Sciatic nerve (tissue), 2 donors: ENCODE measurements around the gene LRRC56. TPM values are rescaled to one million over a fixed set of nuclear protein-coding genes. Genes with fewer than 3 reads are reported as not detected.

Experiments
- ATAC-seq: fragments of 200-7000 bp; cut with Tn5 transposase; one replicate; pipeline ENCODE4 v1.9.1; 2020; ENCODE audit warnings: mild to moderate bottlenecking, moderate library complexity
- DNase-seq: peaks from one replicate; pipeline ENCODE4 v3.0.0-alpha.2; 2020; ENCODE audit warnings: low spot score
- intact Hi-C: fragments of 100-400 bp; cut with DNase I; formaldehyde crosslinking; loops from one replicate; pipeline ENCODE4 v1.14.2; 2022
- total RNA-seq: library from RNA; stranded (reverse); fragmentation: NEBNext Ultra II Directional; extraction: Animal tissue kit (Norgen Biotek cat#: 25700); gene quantifications from one replicate; pipeline ENCODE4 v1.2.1, GENCODE V29; 2021
- donor health status: DM: no; HTN: no; CAD: no.
- donor health status: DM: no; HTN: no; CAD: no.

LRRC56 gene
- total RNA-seq, 1 donor from 2014 or later = 1.4 TPM

DNA sequence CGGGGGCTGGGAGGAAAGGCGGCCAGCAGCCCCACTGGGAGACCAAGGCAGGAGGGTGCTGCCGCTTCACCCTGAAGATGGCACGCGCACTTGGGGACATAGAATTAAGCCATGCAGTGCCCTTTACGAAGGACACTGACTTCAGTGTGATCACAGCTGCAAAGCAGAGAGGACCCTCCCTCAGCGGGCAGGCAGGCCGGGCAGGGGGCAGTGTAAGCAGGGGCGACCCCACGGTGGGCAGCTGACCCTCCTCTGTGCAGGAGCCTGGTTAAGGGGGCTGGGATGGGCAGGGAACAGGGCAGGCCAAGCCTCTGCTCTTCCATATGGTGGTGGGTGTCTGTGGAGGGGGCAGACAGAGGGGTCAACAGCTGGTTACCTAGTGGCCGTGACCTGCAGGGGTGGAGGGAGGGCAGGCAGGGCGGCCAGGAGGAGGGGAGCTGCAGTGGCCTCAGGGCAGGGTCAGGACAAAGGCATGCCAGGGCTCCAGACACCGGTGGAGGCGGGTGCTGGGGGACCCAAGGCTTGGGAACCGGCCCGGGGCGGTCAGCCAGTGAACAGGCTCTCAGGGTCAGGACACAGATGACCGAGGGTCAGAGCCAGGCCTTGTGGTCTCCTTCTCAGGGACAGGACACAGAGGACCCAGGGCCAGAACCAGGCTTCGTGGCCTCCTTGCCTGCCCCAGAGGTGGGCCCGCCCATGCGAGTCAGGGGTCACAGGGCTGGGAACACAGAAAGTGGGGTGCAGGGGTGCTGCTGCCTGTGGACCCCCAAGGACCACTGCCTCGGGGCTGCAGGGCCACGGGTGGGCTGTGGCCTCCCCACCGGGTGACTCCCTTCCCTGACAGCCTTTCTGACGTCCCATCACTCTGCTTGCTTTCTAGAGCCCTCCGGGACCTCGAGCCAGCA, 16.0 kb downstream of the LRRC56 start:
- DNase-seq (no peak), ATAC-seq (no peak)
- intact Hi-C loops = no loop called here

DNA sequence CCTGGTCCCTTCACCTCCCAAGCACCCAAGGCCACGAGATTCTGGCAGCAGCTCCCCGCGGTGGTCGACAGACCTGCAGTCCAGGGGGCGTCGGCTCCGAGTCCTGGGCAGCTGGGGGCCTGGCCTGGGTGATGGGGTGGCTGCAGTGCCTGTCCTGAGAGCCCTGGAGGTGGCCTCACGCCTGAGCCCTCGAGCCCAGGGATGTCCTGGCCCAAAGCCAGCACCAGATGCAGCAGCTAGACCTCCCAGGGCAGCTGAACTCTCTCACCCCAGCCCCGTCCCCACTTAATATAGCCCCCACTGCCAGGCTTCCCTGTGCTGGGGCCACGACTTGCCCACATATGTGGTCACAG, 16.6 kb downstream of the LRRC56 start:
- no peak for ATAC-seq
- no peak for DNase-seq
- intact Hi-C loops = no loop called here

DNA sequence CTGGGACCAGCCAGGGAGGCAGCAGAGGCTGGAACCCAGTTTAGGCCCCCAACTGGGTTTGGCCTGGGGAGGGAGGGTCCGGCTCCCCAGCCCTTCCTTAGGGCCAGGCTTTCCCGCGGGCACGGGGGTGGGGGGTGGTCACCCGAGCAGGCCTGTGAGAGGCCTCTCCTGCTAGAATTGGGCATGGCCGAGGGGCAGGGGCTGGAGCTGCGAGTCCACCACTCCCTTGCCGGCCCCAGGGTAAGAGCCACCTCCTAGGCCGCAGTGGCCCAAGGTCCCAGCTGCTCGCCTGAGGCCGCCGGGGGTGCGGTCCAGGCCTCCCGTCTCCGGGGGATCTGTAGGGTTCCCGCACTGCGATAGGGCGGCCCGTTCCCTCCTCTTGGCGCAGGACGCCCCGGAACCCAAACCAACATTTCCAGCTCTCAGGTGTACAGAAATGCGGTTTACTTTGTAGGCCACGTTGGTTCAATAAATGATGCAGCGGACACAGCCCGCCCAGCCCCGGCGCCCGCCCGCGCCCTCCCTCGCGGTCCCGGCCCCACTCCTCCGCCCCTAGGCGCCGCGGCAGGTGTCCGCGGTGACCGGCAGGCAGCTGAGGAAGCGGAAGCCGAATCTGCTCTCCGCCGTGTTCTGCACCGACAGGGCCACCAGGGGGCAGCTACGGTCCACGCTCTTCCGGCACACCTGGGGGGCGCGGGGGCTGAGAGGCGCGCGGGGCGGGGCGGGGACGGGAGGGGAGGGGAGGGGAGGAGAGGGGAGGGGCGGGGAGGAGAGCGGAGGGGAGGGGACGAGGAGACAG, 17.3 kb downstream of the LRRC56 start:
- ATAC-seq (no peak), DNase-seq (no peak)
- intact Hi-C loops = no loop called here

DNA sequence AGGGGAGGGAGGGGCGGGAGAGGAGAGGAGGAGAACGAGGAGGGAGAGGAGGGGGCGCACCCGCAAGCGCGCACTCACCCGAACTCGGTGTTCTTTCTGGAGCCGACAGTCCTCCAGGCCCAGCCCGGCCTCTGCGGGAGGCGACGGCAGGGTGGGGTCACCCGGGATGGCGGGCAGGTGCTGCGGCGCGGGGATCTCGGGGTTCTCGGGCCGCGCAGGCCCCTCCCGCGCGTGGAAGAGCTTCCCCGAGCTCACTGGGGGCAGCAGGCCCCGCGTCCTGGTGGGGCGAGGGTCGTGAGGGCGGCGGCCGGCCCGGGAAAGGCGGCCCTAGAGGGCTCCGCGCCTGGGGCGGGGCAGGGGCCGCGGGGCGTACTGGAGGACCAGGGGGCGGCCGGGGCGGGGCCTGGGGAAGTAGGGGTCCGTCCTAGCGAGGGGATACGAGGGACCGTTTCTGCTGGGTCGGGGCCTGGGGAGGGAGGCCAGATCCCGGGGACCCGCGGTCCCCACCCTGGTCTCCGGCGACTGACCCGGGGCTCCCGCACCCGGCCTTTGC, 18.0 kb downstream of the LRRC56 start:
- ATAC-seq (no peak), DNase-seq (no peak)
- intact Hi-C loops = no loop called here

DNA sequence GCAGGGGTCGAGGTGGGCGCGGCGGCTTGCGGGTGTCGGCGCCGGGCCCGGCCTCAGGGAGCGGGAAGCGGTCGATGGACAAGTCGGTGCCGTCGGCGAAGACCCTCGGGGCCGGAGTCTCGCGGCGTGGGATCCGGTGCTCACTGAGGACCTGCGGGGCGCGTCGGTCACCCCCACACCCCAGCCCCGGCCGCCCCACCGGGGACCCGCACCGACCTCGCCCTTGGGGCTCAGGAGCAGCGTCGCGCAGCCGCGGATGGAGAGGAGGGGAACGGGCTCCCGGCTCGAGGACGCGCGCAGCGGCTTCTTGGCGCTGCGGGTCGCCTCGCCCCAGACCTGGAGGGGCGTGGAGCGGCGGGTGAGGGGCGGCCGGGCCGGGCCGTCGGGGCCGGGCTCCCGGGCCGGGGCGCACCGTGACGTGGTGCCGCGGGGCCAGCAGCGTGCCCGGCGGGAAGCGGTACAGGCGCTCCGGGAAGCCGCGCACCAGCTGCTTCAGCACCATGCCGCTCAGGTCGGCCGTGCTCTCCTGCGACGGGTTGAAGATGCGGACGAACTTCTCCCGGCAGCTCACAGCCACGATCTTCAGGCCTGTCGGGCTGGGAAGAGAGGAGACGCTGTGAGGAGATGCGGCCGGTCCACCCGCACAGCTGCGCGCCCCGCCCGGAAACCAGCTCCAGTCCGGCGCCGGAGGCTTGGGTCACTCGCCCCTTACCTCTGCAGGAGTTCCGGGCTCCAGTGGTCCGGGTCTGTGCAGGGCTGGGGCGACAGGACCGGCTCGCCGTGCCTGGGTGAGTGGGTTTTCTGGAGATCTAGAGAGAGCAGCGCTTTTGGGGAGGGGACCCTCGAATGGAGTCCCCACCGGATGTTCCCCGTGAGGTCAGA, 18.7 kb downstream of the LRRC56 start:
- DNase-seq = no peak
- ATAC-seq = no peak
- intact Hi-C loops = no loop called here

DNA sequence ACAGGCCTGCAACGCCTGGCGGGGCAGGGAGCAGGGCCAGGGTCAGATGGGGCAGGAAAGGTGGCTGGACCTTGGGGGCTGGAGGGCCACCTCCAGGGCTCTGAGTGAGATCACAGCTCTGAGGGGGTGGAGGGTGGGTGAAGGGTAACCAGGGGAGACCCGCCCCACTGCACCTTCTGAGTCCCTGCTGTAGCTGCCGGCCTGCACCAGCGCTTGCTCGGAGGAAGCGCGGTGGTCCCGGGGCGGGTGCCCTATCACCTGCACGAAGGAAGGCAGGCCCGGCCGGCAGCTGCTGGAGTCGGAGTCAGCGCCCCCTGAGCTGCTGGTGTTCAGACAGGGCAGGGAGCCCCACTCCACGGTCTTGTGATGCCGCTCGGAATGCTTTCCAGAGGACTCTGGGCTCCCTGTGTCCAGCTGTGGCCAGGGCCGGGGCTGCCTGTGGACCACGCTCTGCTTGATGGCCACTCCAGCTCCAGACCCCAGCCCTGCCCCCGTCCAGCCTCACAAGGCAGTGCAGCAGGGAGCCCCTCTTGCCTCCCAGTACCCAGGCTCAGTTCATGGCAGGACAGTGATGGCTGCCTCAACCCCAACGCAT, 19.4 kb downstream of the LRRC56 start:
- no peak for DNase-seq
- intact Hi-C loops = no loop called here
- ATAC-seq = no peak

DNA sequence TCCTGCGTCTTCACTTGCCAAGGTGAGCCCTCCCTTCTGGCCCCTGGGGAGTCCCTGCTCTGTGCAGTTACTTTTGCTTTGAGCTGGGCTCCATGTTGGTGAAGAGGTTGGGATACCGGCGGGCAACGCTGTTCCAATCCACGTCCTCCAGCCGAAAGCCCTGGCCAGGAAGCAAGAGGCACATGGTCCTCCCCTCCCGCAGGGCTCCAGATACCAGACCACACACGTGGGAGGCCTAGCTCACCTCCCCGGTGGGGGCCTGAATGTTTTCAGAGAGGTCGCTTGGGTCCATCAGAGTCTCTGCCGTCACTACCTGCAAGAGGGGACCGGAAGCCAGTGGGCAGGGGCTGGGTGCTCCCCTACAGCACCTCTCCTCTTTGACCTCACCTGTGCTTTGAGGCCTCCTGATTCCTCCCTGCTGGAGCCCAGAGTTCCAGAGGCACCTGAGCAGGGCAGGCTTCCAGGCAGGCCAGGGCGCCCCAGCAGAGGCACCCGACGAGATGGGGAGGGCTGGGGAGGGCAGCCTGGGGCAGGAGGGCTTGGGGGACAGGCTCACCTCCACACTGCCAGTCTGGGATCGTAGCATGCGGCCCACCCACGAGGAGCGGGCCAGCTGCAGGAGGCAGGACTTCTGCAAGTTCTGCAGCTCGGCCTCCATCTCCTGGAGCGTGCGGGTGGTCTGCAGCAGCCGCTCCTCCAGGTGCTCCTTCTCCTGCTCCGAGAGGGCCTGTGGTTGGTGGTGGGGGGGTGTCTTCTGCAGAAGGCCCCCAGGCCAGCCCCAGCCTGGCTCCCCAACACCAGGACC, 20.2 kb downstream of the LRRC56 start:
- intact Hi-C loops = no loop called here
- no peak for DNase-seq
- ATAC-seq = no peak

DNA sequence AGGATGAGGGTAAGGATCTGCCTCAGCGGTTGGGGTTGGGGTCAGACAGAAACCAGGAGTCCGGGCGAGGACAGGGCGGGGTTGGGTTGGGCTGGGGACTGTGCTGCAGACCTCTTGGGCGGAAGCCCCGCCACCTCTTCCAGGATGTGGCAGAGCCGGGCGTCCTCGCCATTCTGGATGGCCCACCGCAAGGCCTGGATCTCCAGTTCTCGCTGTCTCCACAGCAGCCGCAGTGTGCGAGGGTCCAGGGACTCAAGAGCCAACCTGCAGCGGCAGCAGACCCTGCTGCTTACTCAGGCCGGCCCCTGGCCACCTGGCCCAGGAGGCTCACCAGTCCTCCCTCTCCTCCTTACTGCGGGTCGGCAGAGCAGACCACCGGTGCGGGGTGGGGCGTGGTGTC, 21.2 kb downstream of the LRRC56 start:
- ATAC-seq = no peak
- intact Hi-C loops = no loop called here
- no peak for DNase-seq

DNA sequence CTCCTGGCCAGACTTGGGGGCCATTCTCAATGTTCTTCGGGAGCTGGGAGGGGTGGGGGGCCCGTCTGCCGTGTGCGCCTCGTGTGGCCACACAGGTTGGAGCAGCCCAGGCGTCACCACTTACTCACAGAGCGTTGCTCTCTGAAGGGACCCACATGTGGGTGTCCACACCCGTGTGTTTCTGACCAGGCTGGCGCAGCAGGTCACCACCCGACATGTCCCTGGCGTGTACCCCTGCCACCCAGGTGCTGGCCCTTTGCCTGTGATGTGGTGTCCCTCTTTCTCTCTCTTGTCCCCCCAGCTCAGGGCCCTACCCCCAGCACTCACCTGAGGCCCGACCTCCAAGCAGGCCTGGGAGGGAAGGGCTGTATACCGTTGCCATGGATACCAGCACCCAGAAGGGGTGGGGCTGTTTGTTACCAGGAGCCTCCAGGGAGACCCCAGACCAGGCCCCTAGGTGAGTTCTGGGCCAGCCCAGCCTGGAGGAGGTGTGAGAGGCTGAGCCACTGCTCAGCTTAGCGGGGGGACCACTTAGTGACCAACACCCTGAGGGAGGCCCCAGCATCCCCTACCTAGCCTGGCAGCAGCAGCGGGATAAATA, 21.8 kb downstream of the LRRC56 start:
- DNase-seq (no peak), ATAC-seq (no peak)
- intact Hi-C loops = no loop called here

DNA sequence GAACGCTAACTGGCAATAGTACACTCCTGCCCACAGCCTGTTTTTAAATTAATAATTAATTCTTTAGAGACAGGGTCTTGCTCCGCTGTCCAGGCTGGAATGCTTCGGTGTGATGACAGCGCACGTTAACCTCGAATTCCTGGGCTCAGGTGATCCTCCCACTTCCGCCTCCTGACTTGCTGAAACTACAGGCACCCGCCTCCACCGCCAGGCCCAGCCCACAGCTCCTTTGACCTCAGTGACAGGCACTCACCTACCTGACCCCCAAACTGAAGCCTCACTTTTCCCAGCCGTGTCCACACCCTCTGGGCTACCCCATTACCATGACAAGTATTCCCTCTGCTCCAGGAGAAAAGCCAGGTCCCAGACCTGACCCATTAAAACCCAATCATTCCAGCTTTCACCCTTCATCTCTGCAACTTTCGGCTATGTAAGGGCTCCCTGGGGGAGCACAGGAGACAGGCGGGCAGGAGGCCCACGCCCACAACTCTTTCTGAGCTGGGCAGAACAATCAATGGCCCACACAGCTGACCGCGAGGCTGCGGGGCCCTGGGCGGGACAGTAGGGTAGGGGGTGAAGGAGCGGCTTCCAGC, 22.5 kb downstream of the LRRC56 start:
- ATAC-seq = no peak
- intact Hi-C loops = no loop called here
- no peak for DNase-seq

DNA sequence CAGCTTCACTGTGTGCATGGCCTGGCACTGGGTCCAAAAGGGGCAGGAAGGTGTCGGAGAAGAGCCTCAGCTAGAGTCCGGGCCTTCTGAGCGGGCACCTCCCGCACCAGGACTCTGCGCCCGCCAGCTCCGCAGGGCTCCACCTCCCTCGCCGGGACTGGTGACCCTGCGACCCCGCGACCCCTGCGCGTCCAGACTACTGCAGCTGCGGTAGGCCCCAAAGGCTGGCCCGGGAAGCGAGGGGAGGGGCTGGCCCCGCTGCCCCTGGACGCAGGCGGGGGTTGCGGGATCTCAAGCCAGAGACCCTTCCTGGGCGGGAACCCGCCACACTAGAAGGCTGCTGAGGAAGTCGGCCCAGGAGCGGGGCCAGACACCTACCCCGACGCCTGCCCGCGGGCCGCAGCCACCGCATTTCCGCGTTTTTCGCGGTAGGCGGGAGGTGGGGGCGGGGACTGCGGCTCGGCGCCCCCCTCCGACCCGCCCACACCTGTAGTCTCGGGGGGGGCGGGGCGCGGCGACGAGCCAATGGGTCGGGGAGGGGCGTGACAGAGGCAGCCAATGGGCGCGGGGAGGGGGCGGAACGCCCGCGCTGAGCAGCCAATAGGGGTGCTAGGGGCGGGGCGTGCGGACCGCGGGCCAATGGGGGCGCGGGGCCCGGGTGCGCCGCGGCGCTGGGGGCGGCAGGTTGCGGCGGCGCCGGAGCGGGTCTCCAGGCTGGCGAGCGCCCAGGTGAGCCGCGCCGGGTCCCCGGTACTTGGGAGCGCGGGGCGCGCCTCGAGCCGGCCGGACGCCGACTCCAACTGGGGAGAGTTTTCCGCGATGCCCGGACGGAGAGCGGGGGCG, 23.2 kb downstream of the LRRC56 start, which contains the start of the genes LMNTD2 and RASSF7:
Gene LMNTD2 (minus strand): TSS at position 434 of the 843 bp plus-strand sequence. CDS start 22 bp downstream, at position 412.
Gene RASSF7 (plus strand): TSS at position 666 of the 843 bp plus-strand sequence. CDS start 799 bp downstream, outside the sequence.
- ATAC-seq (peak; percentile 93), DNase-seq (peak; percentile 93)
- intact Hi-C loops = no loop called here

DNA sequence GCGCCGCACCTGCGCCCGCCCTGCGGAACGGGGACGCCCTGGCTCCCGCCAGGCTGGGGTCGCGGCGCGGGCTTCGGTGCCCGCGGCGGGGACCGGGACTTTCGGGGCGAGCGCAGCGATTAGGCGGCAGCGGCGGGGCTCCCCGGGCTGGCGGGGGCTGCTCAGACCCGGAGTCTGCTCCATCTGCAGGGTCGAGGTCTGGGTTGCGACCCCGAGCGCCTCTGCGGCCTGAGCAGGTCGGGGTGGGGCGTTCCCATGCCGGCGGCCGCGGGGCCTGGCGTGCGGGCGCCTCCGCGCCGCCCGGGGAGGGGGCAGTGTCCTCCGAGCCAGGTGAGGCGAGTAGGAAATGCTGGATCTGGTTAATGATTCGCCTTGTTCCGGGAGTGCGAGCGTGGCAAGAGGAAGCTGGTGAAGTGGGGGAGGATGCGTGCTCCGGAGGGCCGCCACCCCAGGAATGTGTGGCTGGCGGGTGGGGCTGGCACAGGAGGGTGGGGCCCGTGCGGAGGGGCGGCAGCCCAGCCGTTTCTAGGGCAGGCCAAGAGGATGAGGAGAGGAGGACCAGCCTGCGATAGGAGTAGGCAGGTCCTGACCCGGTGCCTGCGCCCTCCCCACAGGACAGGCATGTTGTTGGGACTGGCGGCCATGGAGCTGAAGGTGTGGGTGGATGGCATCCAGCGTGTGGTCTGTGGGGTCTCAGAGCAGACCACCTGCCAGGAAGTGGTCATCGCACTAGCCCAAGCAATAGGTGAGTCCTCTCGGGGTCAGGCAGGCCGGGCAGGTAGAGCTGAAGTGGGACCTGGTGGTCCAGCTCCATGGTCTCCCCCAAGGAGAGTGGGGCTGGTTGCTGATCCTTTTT, 24.0 kb downstream of the LRRC56 start:
- ATAC-seq (no peak), DNase-seq (no peak)
- intact Hi-C loops = no loop called here

DNA sequence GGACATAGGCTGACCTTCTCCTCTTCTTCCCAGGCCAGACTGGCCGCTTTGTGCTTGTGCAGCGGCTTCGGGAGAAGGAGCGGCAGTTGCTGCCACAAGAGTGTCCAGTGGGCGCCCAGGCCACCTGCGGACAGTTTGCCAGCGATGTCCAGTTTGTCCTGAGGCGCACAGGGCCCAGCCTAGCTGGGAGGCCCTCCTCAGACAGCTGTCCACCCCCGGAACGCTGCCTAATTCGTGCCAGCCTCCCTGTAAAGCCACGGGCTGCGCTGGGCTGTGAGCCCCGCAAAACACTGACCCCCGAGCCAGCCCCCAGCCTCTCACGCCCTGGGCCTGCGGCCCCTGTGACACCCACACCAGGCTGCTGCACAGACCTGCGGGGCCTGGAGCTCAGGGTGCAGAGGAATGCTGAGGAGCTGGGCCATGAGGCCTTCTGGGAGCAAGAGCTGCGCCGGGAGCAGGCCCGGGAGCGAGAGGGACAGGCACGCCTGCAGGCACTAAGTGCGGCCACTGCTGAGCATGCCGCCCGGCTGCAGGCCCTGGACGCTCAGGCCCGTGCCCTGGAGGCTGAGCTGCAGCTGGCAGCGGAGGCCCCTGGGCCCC, 24.8 kb downstream of the LRRC56 start:
- DNase-seq (no peak), ATAC-seq (no peak)
- intact Hi-C loops = no loop called here

DNA sequence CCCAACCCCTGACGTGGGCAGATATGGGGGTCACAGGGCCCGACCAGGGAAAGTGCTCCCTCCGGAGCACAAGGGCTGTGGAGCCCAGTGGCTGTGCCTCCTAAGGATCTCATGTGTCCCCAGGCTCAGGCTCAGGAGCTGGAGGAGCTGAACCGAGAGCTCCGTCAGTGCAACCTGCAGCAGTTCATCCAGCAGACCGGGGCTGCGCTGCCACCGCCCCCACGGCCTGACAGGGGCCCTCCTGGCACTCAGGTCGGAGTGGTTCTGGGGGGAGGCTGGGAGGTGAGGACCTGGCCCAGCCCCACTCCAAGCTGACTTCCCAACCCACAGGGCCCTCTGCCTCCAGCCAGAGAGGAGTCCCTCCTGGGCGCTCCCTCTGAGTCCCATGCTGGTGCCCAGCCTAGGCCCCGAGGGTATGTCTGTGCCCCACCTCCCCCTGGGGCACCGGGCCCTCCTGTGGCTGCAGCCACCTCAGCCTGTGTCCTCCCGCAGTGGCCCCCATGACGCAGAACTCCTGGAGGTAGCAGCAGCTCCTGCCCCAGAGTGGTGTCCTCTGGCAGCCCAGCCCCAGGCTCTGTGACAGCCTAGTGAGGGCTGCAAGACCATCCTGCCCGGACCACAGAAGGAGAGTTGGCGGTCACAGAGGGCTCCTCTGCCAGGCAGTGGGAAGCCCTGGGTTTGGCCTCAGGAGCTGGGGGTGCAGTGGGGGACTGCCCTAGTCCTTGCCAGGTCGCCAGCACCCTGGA, 25.9 kb downstream of the LRRC56 start:
- no peak for DNase-seq
- intact Hi-C loops = no loop called here

More for the DNA sequence above, 25.9 kb downstream of the LRRC56 start:
- no peak for ATAC-seq
